HG02759 (cell line): ENCODE data around the gene JAM3.
"Not testable (repeated sequence)": the region's sequence is repeated elsewhere in the genome, so short reads cannot be mapped to it uniquely, and the experiment has no call there.

Experiments used
- ATAC-seq: cut with Tn5 transposase; IDR thresholded peaks from one replicate; pipeline ENCODE4 v1.9.1; 2021; ENCODE audit warnings: mild to moderate bottlenecking, moderate library complexity; ENCODE audit not compliant: unreplicated experiment

JAM3 gene

GRCh38 chr11:134060316-134060715 is 8.6 kb upstream of the JAM3 start:
- ATAC-seq: no peak

- ATAC-seq: no peak
Measured at GRCh38 chr11:134062265-134063123, 6.4 kb upstream of the JAM3 start.

GRCh38 chr11:134063124-134063495 is 5.8 kb upstream of the JAM3 start:
- ATAC-seq: no peak

- ATAC-seq: no peak
Measured at GRCh38 chr11:134063991-134064747, 4.7 kb upstream of the JAM3 start.

- no peak for ATAC-seq
Measured at GRCh38 chr11:134065381-134065780, 3.5 kb upstream of the JAM3 start.

- ATAC-seq: no peak
Measured at GRCh38 chr11:134066943-134067885, 1.7 kb upstream of the JAM3 start.

GRCh38 chr11:134069426-134070341 is 812 bp downstream of the JAM3 start:
- no peak for ATAC-seq

GRCh38 chr11:134070342-134070845 is 1.5 kb downstream of the JAM3 start:
- no peak for ATAC-seq

GRCh38 chr11:134071306-134071705 is 2.4 kb downstream of the JAM3 start:
- ATAC-seq: no peak

GRCh38 chr11:134071766-134072402 is 3.0 kb downstream of the JAM3 start:
- no peak for ATAC-seq

GRCh38 chr11:134072844-134073243 is 4.0 kb downstream of the JAM3 start:
- peak; percentile 34 for ATAC-seq

- no peak for ATAC-seq
Measured at GRCh38 chr11:134074346-134074745, 5.5 kb downstream of the JAM3 start.

GRCh38 chr11:134074766-134075165 is 5.9 kb downstream of the JAM3 start:
- no peak for ATAC-seq

- ATAC-seq: no peak
Measured at GRCh38 chr11:134079317-134079716, 10.4 kb downstream of the JAM3 start.

- ATAC-seq: not testable (repeated sequence)
Measured at GRCh38 chr11:134081258-134081657, 12.4 kb downstream of the JAM3 start.

GRCh38 chr11:134082990-134083389 is 14.1 kb downstream of the JAM3 start:
- ATAC-seq: no peak

GRCh38 chr11:134086376-134086775 is 17.5 kb downstream of the JAM3 start:
- ATAC-seq: no peak

- ATAC-seq: not testable (repeated sequence)
Measured at GRCh38 chr11:134092006-134092405, 23.1 kb downstream of the JAM3 start.

GRCh38 chr11:134097166-134097565 is 28.3 kb downstream of the JAM3 start:
- no peak for ATAC-seq
